ENCODE measurements around the gene TACSTD2.

Gene TACSTD2

GRCh38 chr1:58596631-58597052 is 19.6 kb upstream of the TACSTD2 start:
- no peak for TF ChIP-seq GATA3 (IDR thresholded peaks at IDR 0.05; ENCODE audit: low read depth, low read length)

GRCh38 chr1:58594546-58594945 is 17.5 kb upstream of the TACSTD2 start:
- TF ChIP-seq GATA3 (IDR thresholded peaks at IDR 0.05; ENCODE audit: low read depth, low read length) (no peak), GATA2 (IDR thresholded peaks at IDR 0.05; ENCODE audit: low read depth, low read length) (no peak)

- TF ChIP-seq GATA2 (IDR thresholded peaks at IDR 0.05; ENCODE audit: low read depth, low read length), result no peak
- TF ChIP-seq GATA3 (IDR thresholded peaks at IDR 0.05; ENCODE audit: low read depth, low read length), result no peak
Measured at GRCh38 chr1:58592522-58593134, 15.6 kb upstream of the TACSTD2 start.

GRCh38 chr1:58591806-58592205 is 14.8 kb upstream of the TACSTD2 start:
- no peak for TF ChIP-seq GATA3 (IDR thresholded peaks at IDR 0.05; ENCODE audit: low read depth, low read length)
- no peak for TF ChIP-seq GATA2 (IDR thresholded peaks at IDR 0.05; ENCODE audit: low read depth, low read length)

GRCh38 chr1:58590019-58590418 is 13.0 kb upstream of the TACSTD2 start:
- TF ChIP-seq GATA3 (IDR thresholded peaks at IDR 0.05; ENCODE audit: low read depth, low read length) (no peak), GATA2 (IDR thresholded peaks at IDR 0.05; ENCODE audit: low read depth, low read length) (no peak)

- TF ChIP-seq GATA3 (IDR thresholded peaks at IDR 0.05; ENCODE audit: low read depth, low read length) (no peak), GATA2 (IDR thresholded peaks at IDR 0.05; ENCODE audit: low read depth, low read length) (no peak)
Measured at GRCh38 chr1:58588396-58588795, 11.3 kb upstream of the TACSTD2 start.

- no peak for TF ChIP-seq GATA3 (IDR thresholded peaks at IDR 0.05; ENCODE audit: low read depth, low read length)
Measured at GRCh38 chr1:58587667-58588066, 10.6 kb upstream of the TACSTD2 start.

- TF ChIP-seq GATA2 (IDR thresholded peaks at IDR 0.05; ENCODE audit: low read depth, low read length) (no peak), GATA3 (IDR thresholded peaks at IDR 0.05; ENCODE audit: low read depth, low read length) (no peak)
Measured at GRCh38 chr1:58586271-58586670, 9.2 kb upstream of the TACSTD2 start.

GRCh38 chr1:58585581-58586151 is 8.6 kb upstream of the TACSTD2 start:
- no peak for TF ChIP-seq GATA2 (IDR thresholded peaks at IDR 0.05; ENCODE audit: low read depth, low read length)
- no peak for TF ChIP-seq GATA3 (IDR thresholded peaks at IDR 0.05; ENCODE audit: low read depth, low read length)

- TF ChIP-seq GATA3 (IDR thresholded peaks at IDR 0.05; ENCODE audit: low read depth, low read length) (no peak), GATA2 (IDR thresholded peaks at IDR 0.05; ENCODE audit: low read depth, low read length) (no peak)
Measured at GRCh38 chr1:58585166-58585565, 8.1 kb upstream of the TACSTD2 start.

- TF ChIP-seq GATA2 (IDR thresholded peaks at IDR 0.05; ENCODE audit: low read depth, low read length), result no peak
- no peak for TF ChIP-seq GATA3 (IDR thresholded peaks at IDR 0.05; ENCODE audit: low read depth, low read length)
Measured at GRCh38 chr1:58584082-58584895, 7.2 kb upstream of the TACSTD2 start.

GRCh38 chr1:58583496-58583895 is 6.4 kb upstream of the TACSTD2 start:
- TF ChIP-seq GATA2 (IDR thresholded peaks at IDR 0.05; ENCODE audit: low read depth, low read length), result no peak
- no peak for TF ChIP-seq GATA3 (IDR thresholded peaks at IDR 0.05; ENCODE audit: low read depth, low read length)

- TF ChIP-seq GATA2 (IDR thresholded peaks at IDR 0.05; ENCODE audit: low read depth, low read length), result no peak
- TF ChIP-seq GATA3 (IDR thresholded peaks at IDR 0.05; ENCODE audit: low read depth, low read length), result no peak
Measured at GRCh38 chr1:58581641-58582040, 4.6 kb upstream of the TACSTD2 start.

GRCh38 chr1:58580186-58580585 is 3.1 kb upstream of the TACSTD2 start:
- TF ChIP-seq GATA3 (IDR thresholded peaks at IDR 0.05; ENCODE audit: low read depth, low read length) (no peak), GATA2 (IDR thresholded peaks at IDR 0.05; ENCODE audit: low read depth, low read length) (no peak)

- TF ChIP-seq GATA2 (IDR thresholded peaks at IDR 0.05; ENCODE audit: low read depth, low read length), result no peak
- TF ChIP-seq GATA3 (IDR thresholded peaks at IDR 0.05; ENCODE audit: low read depth, low read length), result no peak
Measured at GRCh38 chr1:58577654-58578030, 590 bp upstream of the TACSTD2 start.
